ENCODE measurements around the gene TLR4. TPM values are rescaled to one million over a fixed set of nuclear protein-coding genes. Genes with fewer than 3 reads are reported as not detected.
A peak's percentile ranks its signal among the peaks of the same experiment; 100 is the strongest.

TLR4 gene
- total and polyA plus RNA-seq, 2 experiments from 2014 or later: 5.1 to 11.9 TPM

DNA sequence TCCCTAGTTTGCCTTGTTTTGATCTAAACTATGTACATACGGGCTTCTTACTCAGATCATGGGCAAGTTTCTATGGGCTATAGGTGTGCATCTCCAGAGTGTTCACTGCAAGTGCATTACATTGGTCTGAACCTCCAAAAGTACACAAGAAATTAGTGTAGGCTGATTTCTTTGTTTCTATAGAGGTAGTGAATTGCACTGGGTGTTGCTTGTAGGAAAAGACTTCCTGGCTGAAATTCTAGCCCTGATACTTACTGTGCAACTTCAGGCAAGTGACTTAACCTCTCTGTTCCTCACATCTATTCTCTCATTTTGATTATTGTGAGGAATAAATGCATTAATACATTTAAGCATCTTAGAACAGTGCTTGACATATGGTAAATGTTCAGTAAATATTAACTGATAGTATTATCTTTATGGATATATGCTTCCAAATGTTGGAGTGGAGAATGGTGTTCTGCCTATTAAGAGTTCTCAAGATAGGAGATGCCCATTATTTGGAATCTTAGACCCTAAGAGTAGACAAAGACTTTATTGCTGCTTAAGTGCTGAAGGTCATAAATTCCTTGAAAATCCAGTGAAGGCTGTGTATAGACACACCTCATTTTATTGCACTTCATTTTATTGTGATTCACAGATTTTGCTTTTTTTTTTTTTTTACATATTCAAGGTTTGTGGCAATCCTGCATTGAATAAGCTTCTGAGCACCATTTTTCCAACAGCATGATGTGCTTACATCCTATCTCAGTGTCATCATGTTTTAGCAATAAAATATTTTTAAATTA is 38.4 kb upstream of the TLR4 start:
- no peak overlapping the region for H3K27ac ChIP-seq
- no peaks in the 10 kb centered on the region for H3K36me3 ChIP-seq (ENCODE audit: low read depth)
- no peak for TF ChIP-seq EZH2 (IDR thresholded peaks at IDR 0.05; ENCODE audit: insufficient read depth, poor library complexity, severe bottlenecking)
- TF ChIP-seq EZH2phosphoT487 (IDR thresholded peaks at IDR 0.05; ENCODE audit: insufficient read depth, low read depth): no peak
- H3K4me2 ChIP-seq (ENCODE audit: unreplicated experiment): no peak overlapping the region
- no peaks in the 10 kb centered on the region for H3F3A ChIP-seq (ENCODE audit: insufficient read depth)
- no peaks in the 10 kb centered on the region for H3K9me3 ChIP-seq (ENCODE audit: low read depth)
- H3K9me2 ChIP-seq (ENCODE audit: insufficient read depth): no peaks in the 10 kb centered on the region
- no peaks in the 10 kb centered on the region for H3K4me1 ChIP-seq (ENCODE audit: insufficient read depth)
- H3K4me3 ChIP-seq: no peak overlapping the region
- in situ Hi-C loops (cut with MboI): no loop called here
- no peak overlapping the region for H2AFZ ChIP-seq
- no peaks in the 10 kb centered on the region for H4K20me1 ChIP-seq (ENCODE audit: insufficient read depth)
- no peaks in the 10 kb centered on the region for H3K79me2 ChIP-seq (ENCODE audit: insufficient read depth)
- no peak overlapping the region for H3K9ac ChIP-seq
- H3K27me3 ChIP-seq (replicated peaks; ENCODE audit: insufficient read depth): no peaks in the 10 kb centered on the region
- 80 to 89% methylated on average over 1 of the region's 1 CpG for WGBS, 2 experiments (ENCODE audit: low coverage in 1 of 2, low lambda C conversion rate in 2 of 2, missing lambda C conversion rate in 2 of 2)
- DNase-seq: no peak

- Histone ChIP-seq H3F3A (ENCODE audit: insufficient read depth) (peaks cover 14% of the 10 kb centered on the region; the same call in 1 of the 2 replicates), H3K9ac (no peak overlapping the region), H3K36me3 (ENCODE audit: low read depth) (no peaks in the 10 kb centered on the region), H3K4me2 (ENCODE audit: unreplicated experiment) (peak overlapping the region; percentile 51), H3K9me2 (ENCODE audit: insufficient read depth) (no peaks in the 10 kb centered on the region), H3K27ac (no peak overlapping the region), H4K20me1 (ENCODE audit: insufficient read depth) (no peaks in the 10 kb centered on the region), H2AFZ (no peak overlapping the region), H3K4me3 (no peak overlapping the region), H3K27me3 (replicated peaks; ENCODE audit: insufficient read depth) (no peaks in the 10 kb centered on the region), H3K9me3 (ENCODE audit: low read depth) (no peaks in the 10 kb centered on the region), H3K4me1 (ENCODE audit: insufficient read depth) (peaks cover 22% of the 10 kb centered on the region), H3K79me2 (ENCODE audit: insufficient read depth) (no peaks in the 10 kb centered on the region)
- TF ChIP-seq EZH2 (IDR thresholded peaks at IDR 0.05; ENCODE audit: insufficient read depth, poor library complexity, severe bottlenecking) (no peak), EZH2phosphoT487 (IDR thresholded peaks at IDR 0.05; ENCODE audit: insufficient read depth, low read depth) (no peak)
- DNase-seq: peak; percentile 28
- 92 to 96% methylated on average over 1 of the region's 1 CpG for WGBS, 2 experiments (ENCODE audit: low coverage in 1 of 2, low lambda C conversion rate in 2 of 2, missing lambda C conversion rate in 2 of 2)
- in situ Hi-C loops (cut with MboI): no loop called here
Measured at GRCh38 chr9:117671468-117671867, 32.7 kb upstream of the TLR4 start.

- peak overlapping the region; percentile 57 for H3K27ac ChIP-seq
- no peaks in the 10 kb centered on the region for H3K27me3 ChIP-seq (replicated peaks; ENCODE audit: insufficient read depth)
- peaks cover 14% of the 10 kb centered on the region; the same call in 1 of the 2 replicates for H3F3A ChIP-seq (ENCODE audit: insufficient read depth)
- no peaks in the 10 kb centered on the region for H3K9me2 ChIP-seq (ENCODE audit: insufficient read depth)
- H3K36me3 ChIP-seq (ENCODE audit: low read depth): no peaks in the 10 kb centered on the region
- no peak overlapping the region for H2AFZ ChIP-seq
- WGBS, 2 experiments (ENCODE audit: low coverage in 1 of 2, low lambda C conversion rate in 2 of 2, missing lambda C conversion rate in 2 of 2): 21 to 60% methylated on average over 1 of the region's 1 CpG
- no peaks in the 10 kb centered on the region for H3K79me2 ChIP-seq (ENCODE audit: insufficient read depth)
- H3K4me2 ChIP-seq (ENCODE audit: unreplicated experiment): peak overlapping the region; percentile 51
- H3K4me1 ChIP-seq (ENCODE audit: insufficient read depth): peaks cover 22% of the 10 kb centered on the region
- TF ChIP-seq EZH2 (IDR thresholded peaks at IDR 0.05; ENCODE audit: insufficient read depth, poor library complexity, severe bottlenecking): no peak
- no peak for TF ChIP-seq EZH2phosphoT487 (IDR thresholded peaks at IDR 0.05; ENCODE audit: insufficient read depth, low read depth)
- H4K20me1 ChIP-seq (ENCODE audit: insufficient read depth): no peaks in the 10 kb centered on the region
- peak; percentile 87 for DNase-seq
- no peak overlapping the region for H3K9ac ChIP-seq
- H3K4me3 ChIP-seq: no peak overlapping the region
- no peaks in the 10 kb centered on the region for H3K9me3 ChIP-seq (ENCODE audit: low read depth)
- in situ Hi-C loops (cut with MboI): no loop called here
Measured at GRCh38 chr9:117672369-117672768, 31.8 kb upstream of the TLR4 start.

- Histone ChIP-seq H3K9ac (no peak overlapping the region), H3K4me1 (ENCODE audit: insufficient read depth) (peaks cover 37% of the 10 kb centered on the region), H2AFZ (no peak overlapping the region), H3K4me2 (ENCODE audit: unreplicated experiment) (no peak overlapping the region), H4K20me1 (ENCODE audit: insufficient read depth) (no peaks in the 10 kb centered on the region), H3K4me3 (no peak overlapping the region), H3F3A (ENCODE audit: insufficient read depth) (peaks cover 22% of the 10 kb centered on the region; the same call in 1 of the 2 replicates), H3K9me3 (ENCODE audit: low read depth) (no peaks in the 10 kb centered on the region), H3K79me2 (ENCODE audit: insufficient read depth) (no peaks in the 10 kb centered on the region), H3K27ac (no peak overlapping the region), H3K27me3 (replicated peaks; ENCODE audit: insufficient read depth) (no peaks in the 10 kb centered on the region), H3K36me3 (ENCODE audit: low read depth) (no peaks in the 10 kb centered on the region), H3K9me2 (ENCODE audit: insufficient read depth) (peaks cover 4% of the 10 kb centered on the region; the same call in 1 of the 2 replicates)
- DNase-seq: no peak
- TF ChIP-seq EZH2phosphoT487 (IDR thresholded peaks at IDR 0.05; ENCODE audit: insufficient read depth, low read depth) (no peak), EZH2 (IDR thresholded peaks at IDR 0.05; ENCODE audit: insufficient read depth, poor library complexity, severe bottlenecking) (no peak)
- in situ Hi-C loops (cut with MboI): no loop called here
Measured at GRCh38 chr9:117677572-117677971, 26.6 kb upstream of the TLR4 start.

Data from GM23248 (cell line).